Right lobe of liver (tissue), 6 donors: ENCODE results near the gene AMIGO3. TPM values are rescaled to one million over a fixed set of nuclear protein-coding genes. Genes with fewer than 3 reads are reported as not detected.

Experiments
- ATAC-seq, 4 donors: fragments of 200-7000 bp; cut with Tn5 transposase; one replicate each; pipeline ENCODE4 v1.9.1; 2020; ENCODE audit warnings: mild to moderate bottlenecking in 4 of 4, moderate library complexity in 4 of 4
- DNase-seq, 3 donors: peaks; one replicate each; pipeline ENCODE4 v3.0.0-alpha.2; 2020
- H3K27ac ChIP-seq, 3 donors: fragments of 200-600 bp; one replicate each; pipeline ENCODE4 v1.8.0; 2022
- H3K27me3 ChIP-seq, 2 donors: fragments of 200-600 bp; one replicate each; pipeline ENCODE4 v1.8.0; 2022
- H3K36me3 ChIP-seq, 4 donors: fragments of 200-600 bp; sonication (generic) in 1 of 4; one replicate each; pipeline versions ENCODE4 v1.5.1 to v1.8.0; 2017 to 2022; ENCODE audit warnings: control low read depth in 1 of 4
- H3K4me1 ChIP-seq, 4 donors: fragments of 200-600 bp; sonication (generic) in 1 of 4; one replicate each; pipeline versions ENCODE4 v1.5.1 to v1.8.0; 2017 to 2022; ENCODE audit warnings: control low read depth in 1 of 4
- H3K4me3 ChIP-seq, 3 donors: fragments of 200-600 bp; one replicate each; pipeline ENCODE4 v1.8.0; 2022
- H3K9me3 ChIP-seq, 4 donors: fragments of 200-600 bp; sonication (generic) in 1 of 4; one replicate each; pipeline versions ENCODE4 v1.5.1 to v1.8.0; 2017 to 2022; ENCODE audit warnings: control low read depth in 1 of 4
- CTCF ChIP-seq, 4 donors: fragments of 200-600 bp in 3 of 4; fragments of 450-650 bp in 1 of 4; IDR thresholded peaks; one replicate each; pipeline versions ENCODE4 v1.5.1 to v1.8.0; 2016 to 2022; ENCODE audit warnings: antibody characterized with exemption in 4 of 4, mild to moderate bottlenecking in 2 of 4
- POLR2A ChIP-seq: fragments of 450-650 bp; IDR thresholded peaks from one replicate; pipeline ENCODE4 v1.6.1; 2017; ENCODE audit warnings: antibody characterized with exemption, mild to moderate bottlenecking
- WGBS: methylation state at CpG from one replicate; pipeline ENCODE4 v1.1.6; 2018; ENCODE audit warnings: low coverage, low lambda C conversion rate; ENCODE audit not compliant: insufficient coverage; ENCODE audit errors: missing lambda C conversion rate; 5-methylcytosine and 5-hydroxymethylcytosine counted together
- intact Hi-C, 2 donors: fragments of 100-400 bp; cut with DNase I; formaldehyde crosslinking; loops; one replicate each; pipeline versions ENCODE4 v1.11.2 to v1.14.1; 2022
- total RNA-seq, 6 experiments: library from RNA; depleted of rRNA in 2 of 6; stranded (reverse); fragments of >200 nt in 2 of 6; fragmentation: NEBNext Ultra II Directional in 3 of 6; extraction: Animal tissue kit (Norgen Biotek cat#: 25700) in 3 of 6; gene quantifications; one replicate each; pipeline versions ENCODE4 v1.1.0 to v1.2.4, GENCODE V29; 2016 to 2023
- donor health status: DM: no; HTN: yes; CAD: no.
- donor health status: DM: no; HTN: no; CAD: no.
- donor health status: DM: no; HTN: no; CAD: no.
- donor health status: DM: no; HTN: yes; CAD: no.
- donor health status: DM: no; HTN: yes; CAD: no.

The AMIGO3 gene
- total RNA-seq, 6 experiments from 2014 or later = 0.07 to 2.4 (median 0.64) TPM; not detected in 2

GRCh38 chr3:49671291-49672288 lies 47.9 kb downstream of the AMIGO3 start:
- no peaks in the 10 kb centered on the region for H3K9me3 ChIP-seq
- peak overlapping the region in 2 of 3 donors; percentile 87 to 92 for H3K27ac ChIP-seq
- peaks cover 0 to 6% (median 2%) of the 10 kb centered on the region in 4 donors for H3K36me3 ChIP-seq
- intact Hi-C loops = loop anchor here in 1 of 2 donors (5.0 kb wide), 1 partner anchor 129 kb away; no protein-coding TSS in a partner anchor
- H3K4me3 ChIP-seq = no peak overlapping the region
- H3K27me3 ChIP-seq = no peaks in the 10 kb centered on the region
- 17% methylated on average over 9 of the region's 11 CpGs for WGBS
- peak; percentile 46 to 60 (median 53) for ATAC-seq
- peaks cover 2 to 74% (median 29%) of the 10 kb centered on the region in 4 donors for H3K4me1 ChIP-seq
- TF ChIP-seq CTCF (IDR thresholded peaks at IDR 0.05) = peak; percentile 86 to 90 (median 86)
- no peak for TF ChIP-seq POLR2A
- peak; percentile 76 to 89 (median 86) for DNase-seq

DNA sequence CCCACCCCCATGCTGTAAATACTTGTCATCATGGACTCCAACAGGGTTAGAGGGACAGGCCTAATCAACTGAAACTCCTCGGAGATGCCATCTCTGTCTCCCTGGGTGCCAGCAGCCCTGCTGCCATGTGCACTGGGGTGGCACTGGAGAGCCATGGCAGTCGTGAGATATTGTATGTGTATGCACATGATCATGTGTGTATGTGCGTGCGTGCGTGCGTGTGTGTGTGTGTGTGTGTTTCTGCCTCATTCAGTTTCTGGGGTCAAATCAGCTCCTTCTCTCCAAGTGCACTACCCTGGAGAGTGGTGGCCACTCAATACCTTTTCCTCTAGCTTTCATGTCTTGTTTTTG lies 48.6 kb downstream of the AMIGO3 start:
- H3K4me1 ChIP-seq = peaks cover 2 to 81% (median 32%) of the 10 kb centered on the region in 4 donors
- no peak for ATAC-seq
- peaks cover 0 to 4% (median 0%) of the 10 kb centered on the region in 4 donors for H3K36me3 ChIP-seq
- H3K27ac ChIP-seq = peak overlapping the region in 2 of 3 donors; percentile 56 to 92
- no peaks in the 10 kb centered on the region for H3K27me3 ChIP-seq
- no peak for TF ChIP-seq POLR2A
- TF ChIP-seq CTCF (IDR thresholded peaks at IDR 0.05) = no peak
- no peaks in the 10 kb centered on the region for H3K9me3 ChIP-seq
- H3K4me3 ChIP-seq = no peak overlapping the region
- 50% methylated on average over 2 of the region's 6 CpGs for WGBS
- no peak for DNase-seq
- intact Hi-C loops = loop anchor here in 1 of 2 donors (5.0 kb wide), 1 partner anchor 129 kb away; no protein-coding TSS in a partner anchor

- no CpG with 5 or more reads among the region's 3 CpGs for whole genome bisulfite sequencing
- peak overlapping the region in 2 of 3 donors; percentile 12 to 92 for H3K27ac ChIP-seq
- no peaks in the 10 kb centered on the region for H3K9me3 ChIP-seq
- no peak for DNase-seq
- TF ChIP-seq POLR2A (no peak), CTCF (IDR thresholded peaks at IDR 0.05) (no peak)
- intact Hi-C loops = loop anchor here in 1 of 2 donors (5.0 kb wide), 1 partner anchor 127 kb away; no protein-coding TSS in a partner anchor
- no peak overlapping the region for H3K4me3 ChIP-seq
- H3K27me3 ChIP-seq = no peaks in the 10 kb centered on the region
- H3K4me1 ChIP-seq = peaks cover 2 to 85% (median 38%) of the 10 kb centered on the region in 4 donors
- no peaks in the 10 kb centered on the region for H3K36me3 ChIP-seq
- no peak for ATAC-seq
These were observed 50.1 kb downstream of the AMIGO3 start for GRCh38 chr3:49669352-49669751.

- peak in 1 of 3 donors; percentile 57 for DNase-seq
- H3K27ac ChIP-seq = peak overlapping the region in 1 of 3 donors; percentile 92
These were observed 50.6 kb downstream of the AMIGO3 start for GRCh38 chr3:49668861-49669260.

More at GRCh38 chr3:49668861-49669260, 50.6 kb downstream of the AMIGO3 start:
- peaks cover 2 to 85% (median 38%) of the 10 kb centered on the region in 4 donors for H3K4me1 ChIP-seq
- ATAC-seq = peak in 1 of 4 donors; percentile 7
- WGBS = 17% methylated on average over 5 of the region's 5 CpGs
- H3K9me3 ChIP-seq = no peaks in the 10 kb centered on the region
- intact Hi-C loops = loop anchor here in 1 of 2 donors (5.0 kb wide), 1 partner anchor 127 kb away; no protein-coding TSS in a partner anchor
- no peak for TF ChIP-seq CTCF (IDR thresholded peaks at IDR 0.05)
- TF ChIP-seq POLR2A = no peak
- H3K27me3 ChIP-seq = no peaks in the 10 kb centered on the region
- no peak overlapping the region for H3K4me3 ChIP-seq
- no peaks in the 10 kb centered on the region for H3K36me3 ChIP-seq
